Fibroblast of lung (primary cell): ENCODE data around the gene UNC79. TPM values are rescaled to one million over a fixed set of nuclear protein-coding genes. Genes with fewer than 3 reads are reported as not detected.

Experiments
- DNase-seq, 2 donors: peaks; one replicate each; pipeline versions ENCODE4 v3.0.0 to v3.0.0-alpha.2; 2010; ENCODE audit warnings: low read depth in 2 of 2
- H2AFZ ChIP-seq: 2 replicates; pipeline ENCODE4 v1.5.1; 2012; ENCODE audit warnings: low read length, control low read depth, inconsistent platforms
- H3K27ac ChIP-seq: 2 replicates; pipeline ENCODE4 v1.5.1; 2011; ENCODE audit warnings: low read length, control low read depth; ENCODE audit not compliant: insufficient read depth
- H3K27me3 ChIP-seq: 2 replicates; pipeline ENCODE4 v1.5.1; 2011; ENCODE audit warnings: mild to moderate bottlenecking, low read length; ENCODE audit not compliant: control insufficient read depth, insufficient read depth
- H3K36me3 ChIP-seq: 2 replicates; pipeline ENCODE4 v1.5.1; 2011; ENCODE audit warnings: low read length; ENCODE audit not compliant: control insufficient read depth, insufficient read depth
- H3K4me1 ChIP-seq: 2 replicates; pipeline ENCODE4 v1.5.1; 2011; ENCODE audit warnings: low read length; ENCODE audit not compliant: control insufficient read depth, insufficient read depth; ENCODE audit errors: extremely low read depth
- H3K4me2 ChIP-seq: 2 replicates; pipeline ENCODE4 v1.5.1; 2011; ENCODE audit warnings: low read length, control low read depth; ENCODE audit not compliant: insufficient read depth; ENCODE audit errors: extremely low read depth
- H3K4me3 ChIP-seq, 4 experiments: fragments of 200-600 bp in 1 of 4; sonication (generic) in 1 of 4; replicated peaks in 1 of 4; 2 replicates each; pipeline ENCODE4 v1.5.1; 2011 to 2016; ENCODE audit warnings: low read length in 4 of 4, low read depth in 3 of 4, mild to moderate bottlenecking in 3 of 4, control low read depth in 2 of 4, inconsistent platforms in 1 of 4, mixed read lengths in 1 of 4; ENCODE audit not compliant: insufficient read depth in 1 of 4; ENCODE audit errors: control extremely low read depth in 1 of 4
- H3K79me2 ChIP-seq: 2 replicates; pipeline ENCODE4 v1.5.1; 2012; ENCODE audit warnings: mild to moderate bottlenecking, low read length, inconsistent platforms; ENCODE audit not compliant: control insufficient read depth, insufficient read depth
- H3K9ac ChIP-seq: 2 replicates; pipeline ENCODE4 v1.5.1; 2011; ENCODE audit warnings: mild to moderate bottlenecking, low read length, control low read depth; ENCODE audit not compliant: insufficient read depth
- H3K9me3 ChIP-seq: 2 replicates; pipeline ENCODE4 v1.5.1; 2012; ENCODE audit warnings: low read depth, low read length; ENCODE audit not compliant: control insufficient read depth, insufficient read depth
- H4K20me1 ChIP-seq: 2 replicates; pipeline ENCODE4 v1.5.1; 2011; ENCODE audit warnings: low read length; ENCODE audit not compliant: control insufficient read depth, insufficient read depth; ENCODE audit errors: extremely low read depth
- EZH2 ChIP-seq: IDR thresholded peaks from 2 replicates; pipeline ENCODE4 v1.5.1; 2012; ENCODE audit warnings: low read length, control low read depth, mild to moderate bottlenecking; ENCODE audit errors: missing control alignments
- polyA plus RNA-seq, 2 donors: library from polyadenylated mRNA; depleted of rRNA in 1 of 2; stranded (reverse) in 1 of 2; unstranded in 1 of 2; fragments of >200 nt; gene quantifications; 2 replicates each; pipeline ENCODE4 v1.2.1, GENCODE V29; 2011 to 2012; ENCODE audit warnings: missing spikeins in 1 of 2
- total RNA-seq: library from RNA; depleted of rRNA; stranded (reverse); fragments of >200 nt; gene quantifications from 2 replicates; pipeline ENCODE4 v1.2.1, GENCODE V29; 2014
- TF ChIP-seq, protein P1 (sequence below), 2 donors: IDR thresholded peaks in 1 of 2; conservative IDR thresholded peaks in 1 of 2; 1 replicate in 1 of 2; 2 replicates in 1 of 2; pipeline ENCODE4 v1.5.1; 2011 to 2012; ENCODE audit warnings: low read length in 2 of 2, control low read depth in 1 of 2, inconsistent platforms in 1 of 2, low read depth in 1 of 2, mild to moderate bottlenecking in 1 of 2

UNC79 gene
- total and polyA plus RNA-seq, 2 donors (not counting 1 experiment from before 2014, with no cell fraction given), result 0.02 to 0.17 TPM

DNA sequence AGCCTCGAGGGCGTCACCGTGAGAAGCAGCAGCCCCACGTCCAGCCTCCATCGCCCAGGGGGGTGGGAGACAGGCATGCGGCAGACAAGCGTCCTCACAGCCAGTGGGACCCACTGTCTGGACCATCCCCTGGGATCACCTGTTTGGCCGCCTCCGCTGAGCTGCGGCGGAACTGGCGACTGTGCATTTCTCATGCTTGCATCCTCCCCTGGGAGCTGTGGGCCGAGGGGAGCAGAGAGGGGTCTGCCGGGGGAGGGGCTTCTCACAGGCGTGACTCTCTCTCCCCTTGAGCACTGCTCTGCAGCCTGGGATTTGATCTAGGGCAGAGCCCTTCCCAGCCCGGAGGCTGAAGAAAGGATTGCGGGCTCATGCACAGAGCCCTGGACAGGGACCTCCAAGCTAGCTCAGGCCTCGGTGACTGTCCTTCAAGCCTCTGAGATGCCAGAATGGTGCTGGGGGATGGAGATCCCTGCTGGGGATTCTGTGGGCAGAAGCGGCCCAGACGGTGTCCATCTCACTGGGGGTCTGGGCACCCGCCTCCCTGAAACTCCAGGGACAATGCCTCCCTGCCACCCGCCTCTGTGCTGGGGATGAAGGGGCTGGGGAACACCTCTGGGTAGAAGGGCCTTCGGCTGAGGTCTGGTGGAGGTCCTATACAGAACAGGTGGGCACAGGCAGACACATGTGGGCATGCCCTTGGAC is 296.5 kb downstream of the UNC79 start:
- no peak overlapping the region for H3K4me2 ChIP-seq
- TF ChIP-seq, protein P1, sequence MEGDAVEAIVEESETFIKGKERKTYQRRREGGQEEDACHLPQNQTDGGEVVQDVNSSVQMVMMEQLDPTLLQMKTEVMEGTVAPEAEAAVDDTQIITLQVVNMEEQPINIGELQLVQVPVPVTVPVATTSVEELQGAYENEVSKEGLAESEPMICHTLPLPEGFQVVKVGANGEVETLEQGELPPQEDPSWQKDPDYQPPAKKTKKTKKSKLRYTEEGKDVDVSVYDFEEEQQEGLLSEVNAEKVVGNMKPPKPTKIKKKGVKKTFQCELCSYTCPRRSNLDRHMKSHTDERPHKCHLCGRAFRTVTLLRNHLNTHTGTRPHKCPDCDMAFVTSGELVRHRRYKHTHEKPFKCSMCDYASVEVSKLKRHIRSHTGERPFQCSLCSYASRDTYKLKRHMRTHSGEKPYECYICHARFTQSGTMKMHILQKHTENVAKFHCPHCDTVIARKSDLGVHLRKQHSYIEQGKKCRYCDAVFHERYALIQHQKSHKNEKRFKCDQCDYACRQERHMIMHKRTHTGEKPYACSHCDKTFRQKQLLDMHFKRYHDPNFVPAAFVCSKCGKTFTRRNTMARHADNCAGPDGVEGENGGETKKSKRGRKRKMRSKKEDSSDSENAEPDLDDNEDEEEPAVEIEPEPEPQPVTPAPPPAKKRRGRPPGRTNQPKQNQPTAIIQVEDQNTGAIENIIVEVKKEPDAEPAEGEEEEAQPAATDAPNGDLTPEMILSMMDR (conservative IDR thresholded peaks at IDR 0.05 in 1 of 2, IDR thresholded peaks at IDR 0.05 in 1 of 2; ENCODE audit: low read depth in 1 of 2, low read length in 2 of 2), result no peak
- no peak for TF ChIP-seq EZH2
- H4K20me1 ChIP-seq, result no peaks in the 10 kb centered on the region
- no peaks in the 10 kb centered on the region for H3K9me3 ChIP-seq
- H3K4me1 ChIP-seq, result no peaks in the 10 kb centered on the region
- H3K79me2 ChIP-seq, result no peaks in the 10 kb centered on the region
- no peaks in the 10 kb centered on the region for H3K36me3 ChIP-seq
- H2AFZ ChIP-seq, result no peak overlapping the region
- no peak overlapping the region for H3K9ac ChIP-seq
- no peak for DNase-seq
- H3K27ac ChIP-seq, result no peak overlapping the region
- H3K27me3 ChIP-seq, result no peaks in the 10 kb centered on the region
- no peak overlapping the region for H3K4me3 ChIP-seq

DNA sequence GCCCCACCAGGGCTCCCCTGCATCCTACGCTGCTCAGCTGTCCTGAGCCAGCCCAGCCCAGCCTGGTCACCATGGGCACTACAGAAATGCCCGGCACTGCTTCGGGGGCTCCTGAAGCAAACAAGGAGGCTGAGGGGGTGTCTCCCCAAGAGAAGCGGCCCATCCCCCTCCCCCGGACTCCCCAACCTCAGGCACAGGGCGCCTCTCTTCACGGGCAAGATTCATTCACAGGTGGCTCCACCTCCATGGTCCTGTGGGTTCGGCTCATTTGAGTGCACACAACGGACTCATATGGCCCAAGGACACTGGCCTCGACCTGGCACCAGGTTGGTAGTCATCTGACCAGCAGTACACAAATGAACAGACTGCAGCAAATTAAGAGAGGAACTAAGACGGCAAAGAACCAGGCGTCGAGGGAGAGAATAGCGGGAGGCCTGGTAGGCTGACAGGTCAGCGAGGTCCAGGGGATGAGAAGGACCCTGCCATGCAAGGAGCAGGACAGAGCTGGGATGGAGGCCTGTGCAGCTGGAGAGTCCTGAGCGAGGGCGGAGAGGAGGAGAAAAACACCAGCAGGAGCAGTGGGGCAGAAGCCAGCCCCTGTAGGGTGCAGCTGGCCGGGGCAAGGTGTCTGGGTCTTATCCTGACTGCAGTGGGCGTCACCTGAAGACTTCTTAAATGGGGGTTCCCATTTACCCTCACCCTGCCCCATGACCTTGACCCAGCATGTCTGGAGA is 297.3 kb downstream of the UNC79 start:
- Histone ChIP-seq H4K20me1 (no peaks in the 10 kb centered on the region), H2AFZ (no peak overlapping the region), H3K9ac (no peak overlapping the region), H3K9me3 (no peaks in the 10 kb centered on the region), H3K4me3 (no peak overlapping the region), H3K4me2 (no peak overlapping the region), H3K4me1 (no peaks in the 10 kb centered on the region), H3K27ac (no peak overlapping the region), H3K79me2 (no peaks in the 10 kb centered on the region), H3K36me3 (no peaks in the 10 kb centered on the region), H3K27me3 (no peaks in the 10 kb centered on the region)
- no peak for TF ChIP-seq EZH2
- TF ChIP-seq, protein P1 (conservative IDR thresholded peaks at IDR 0.05 in 1 of 2, IDR thresholded peaks at IDR 0.05 in 1 of 2; ENCODE audit: low read depth in 1 of 2, low read length in 2 of 2), result no peak
- DNase-seq, result no peak

DNA sequence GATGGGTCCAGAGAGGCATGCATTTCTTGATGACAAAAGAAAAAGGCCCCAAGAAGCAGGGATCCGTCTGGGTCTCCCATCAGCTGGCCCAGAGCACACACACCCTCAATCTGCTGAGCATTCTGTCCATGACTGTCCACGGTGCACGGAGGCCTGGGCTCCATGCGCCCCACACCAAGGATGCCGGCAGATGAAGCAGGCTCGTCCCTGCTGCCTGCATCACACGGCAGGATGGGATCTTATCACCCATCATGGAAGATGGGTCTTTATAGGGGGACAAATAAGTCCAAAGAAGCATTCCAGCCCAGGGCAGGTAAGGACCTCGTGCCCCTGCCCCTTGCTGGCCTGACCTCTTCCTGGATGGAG is 297.9 kb downstream of the UNC79 start:
- no peaks in the 10 kb centered on the region for H3K4me1 ChIP-seq
- no peaks in the 10 kb centered on the region for H3K9me3 ChIP-seq
- no peaks in the 10 kb centered on the region for H3K36me3 ChIP-seq
- H3K27ac ChIP-seq, result no peak overlapping the region
- H3K79me2 ChIP-seq, result no peaks in the 10 kb centered on the region
- no peak overlapping the region for H3K4me3 ChIP-seq
- H3K27me3 ChIP-seq, result no peaks in the 10 kb centered on the region
- no peak overlapping the region for H3K9ac ChIP-seq
- no peak overlapping the region for H2AFZ ChIP-seq
- no peak overlapping the region for H3K4me2 ChIP-seq
- DNase-seq, result no peak
- no peaks in the 10 kb centered on the region for H4K20me1 ChIP-seq
- TF ChIP-seq EZH2, result no peak
- TF ChIP-seq, protein P1 (conservative IDR thresholded peaks at IDR 0.05 in 1 of 2, IDR thresholded peaks at IDR 0.05 in 1 of 2; ENCODE audit: low read depth in 1 of 2, low read length in 2 of 2), result no peak
